ENCODE data around the gene VAC14. TPM values are rescaled to one million over a fixed set of nuclear protein-coding genes. Genes with fewer than 3 reads are reported as not detected.

The VAC14 gene
- total RNA-seq, 1 experiment from 2014 or later = 49.9 TPM

- Histone ChIP-seq H4K20me1 (ENCODE audit: control insufficient read depth, insufficient read depth, insufficient read length) (no peaks in the 10 kb centered on the region), H3T11ph (ENCODE audit: low read length) (no peak overlapping the region), H2AK5ac (ENCODE audit: insufficient read length, low read length) (no peak overlapping the region), H3K23ac (ENCODE audit: insufficient read length, low read depth, low read length) (no peak overlapping the region), H2AFZ (ENCODE audit: low read length) (no peak overlapping the region), H2BK20ac (ENCODE audit: low read depth, low read length, poor library complexity, severe bottlenecking) (no peak overlapping the region), H3K56ac (ENCODE audit: insufficient read length, low read depth, low read length) (no peak overlapping the region), H3K4me1 (ENCODE audit: insufficient read depth, low read length) (no peaks in the 10 kb centered on the region), H2BK15ac (ENCODE audit: low read depth, low read length) (no peak overlapping the region), H4K8ac (replicated peaks; ENCODE audit: insufficient read length, low read depth, low read length) (no peak overlapping the region), H3K4ac (ENCODE audit: low read depth, low read length) (no peak overlapping the region), H3K79me1 (ENCODE audit: insufficient read depth, low read depth, low read length, poor library complexity, severe bottlenecking) (no peaks in the 10 kb centered on the region), H3K4me2 (ENCODE audit: insufficient read depth, insufficient read length, low read length) (no peak overlapping the region), H4K91ac (ENCODE audit: insufficient read length, low read depth, low read length) (no peak overlapping the region), H2BK5ac (ENCODE audit: insufficient read length, low read length) (no peak overlapping the region), H4K5ac (ENCODE audit: insufficient read length, low read depth, low read length) (no peak overlapping the region), H2BK12ac (ENCODE audit: insufficient read length, low read depth, low read length) (no peak overlapping the region), H3K23me2 (ENCODE audit: insufficient read length, low read depth, low read length, poor library complexity, severe bottlenecking) (no peaks in the 10 kb centered on the region), H3K79me2 (ENCODE audit: insufficient read depth, low read length) (no peaks in the 10 kb centered on the region), H3K9ac (ENCODE audit: extremely low read depth, insufficient read length, low read length) (no peak overlapping the region), H3K18ac (ENCODE audit: insufficient read length, low read depth, low read length) (no peak overlapping the region), H3K27me3 (ENCODE audit: insufficient read depth, low read length) (no peaks in the 10 kb centered on the region), H3K14ac (ENCODE audit: insufficient read depth, low read length) (no peak overlapping the region), H3K9me3 (ENCODE audit: control insufficient read depth, low read depth, low read length) (no peaks in the 10 kb centered on the region), H2BK120ac (ENCODE audit: low read depth, low read length, poor library complexity, severe bottlenecking) (no peak overlapping the region), H3K27ac (ENCODE audit: insufficient read length, low read depth, low read length) (no peak overlapping the region)
- H3K4me1 Mint-ChIP-seq = peaks cover 14 to 20% of the 10 kb centered on the region in 2 experiments
- WGBS (ENCODE audit: extremely low coverage, insufficient read length, low lambda C conversion rate) = no CpG with 5 or more reads among the region's 4 CpGs
- no peak for DNase-seq
- H3K36me3 Mint-ChIP-seq (ENCODE audit: insufficient read depth in 1 of 3, low read depth in 3 of 3) = peaks cover 0 to 6% (median 5%) of the 10 kb centered on the region in 3 experiments; a peak in 6 of 7 replicates
- no peaks in the 10 kb centered on the region for H3K27me3 Mint-ChIP-seq (ENCODE audit: low read depth)
- peaks cover 0 to 5% of the 10 kb centered on the region in 2 experiments; a peak in 1 of 5 replicates for H3K9me3 Mint-ChIP-seq
- H3K27ac Mint-ChIP-seq = no peak overlapping the region
- H3K4me3 Mint-ChIP-seq = no peak overlapping the region
- TF ChIP-seq CTCF (conservative IDR thresholded peaks at IDR 0.05) = no peak
Observed at GRCh38 chr16:70653406-70653805, 147.6 kb downstream of the VAC14 start.
